Measurements from ENCODE around the gene OR10AD1.

DNA sequence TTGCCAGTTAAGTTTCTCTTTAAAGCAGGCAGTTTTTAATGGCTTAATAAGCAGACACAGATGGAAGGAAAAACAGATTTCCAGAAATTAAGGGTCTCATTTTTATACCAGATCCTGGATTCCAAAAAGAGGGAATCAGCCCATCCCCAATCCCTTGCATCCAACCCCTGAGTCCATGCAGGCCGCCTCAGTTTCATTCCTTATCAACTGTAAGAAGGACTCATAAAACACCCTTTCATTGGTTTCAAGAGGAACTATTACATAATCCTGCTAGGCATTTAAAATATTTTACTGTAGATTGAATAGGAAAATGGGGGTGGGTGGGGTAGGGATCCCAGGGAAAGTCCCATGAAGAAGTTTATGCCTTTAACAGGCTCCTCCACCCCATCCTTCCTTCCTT lies 10.2 kb downstream of the OR10AD1 start:
- TF ChIP-seq, protein P1, sequence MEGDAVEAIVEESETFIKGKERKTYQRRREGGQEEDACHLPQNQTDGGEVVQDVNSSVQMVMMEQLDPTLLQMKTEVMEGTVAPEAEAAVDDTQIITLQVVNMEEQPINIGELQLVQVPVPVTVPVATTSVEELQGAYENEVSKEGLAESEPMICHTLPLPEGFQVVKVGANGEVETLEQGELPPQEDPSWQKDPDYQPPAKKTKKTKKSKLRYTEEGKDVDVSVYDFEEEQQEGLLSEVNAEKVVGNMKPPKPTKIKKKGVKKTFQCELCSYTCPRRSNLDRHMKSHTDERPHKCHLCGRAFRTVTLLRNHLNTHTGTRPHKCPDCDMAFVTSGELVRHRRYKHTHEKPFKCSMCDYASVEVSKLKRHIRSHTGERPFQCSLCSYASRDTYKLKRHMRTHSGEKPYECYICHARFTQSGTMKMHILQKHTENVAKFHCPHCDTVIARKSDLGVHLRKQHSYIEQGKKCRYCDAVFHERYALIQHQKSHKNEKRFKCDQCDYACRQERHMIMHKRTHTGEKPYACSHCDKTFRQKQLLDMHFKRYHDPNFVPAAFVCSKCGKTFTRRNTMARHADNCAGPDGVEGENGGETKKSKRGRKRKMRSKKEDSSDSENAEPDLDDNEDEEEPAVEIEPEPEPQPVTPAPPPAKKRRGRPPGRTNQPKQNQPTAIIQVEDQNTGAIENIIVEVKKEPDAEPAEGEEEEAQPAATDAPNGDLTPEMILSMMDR (IDR thresholded peaks at IDR 0.05; ENCODE audit: low read length): no peak
- no peak for TF ChIP-seq EZH2phosphoT487 (IDR thresholded peaks at IDR 0.05; ENCODE audit: low read length)

Data from MM.1S (cell line).